ENCODE data around the gene KIF26B.
A peak's percentile ranks its signal among the peaks of the same experiment; 100 is the strongest.

GRCh38 chr1:245493029-245493428 lies 338.2 kb downstream of the KIF26B start:
- TF ChIP-seq CTCF (IDR thresholded peaks at IDR 0.05) (peak; percentile 38; the same call in 1 of the 2 replicates), IRF1 (CRISPR knock-in tag; IDR thresholded peaks at IDR 0.05) (no peak), ZNF219 (CRISPR knock-in tag; IDR thresholded peaks at IDR 0.05; ENCODE audit: borderline replicate concordance) (no peak), PRDM15 (CRISPR knock-in tag; IDR thresholded peaks at IDR 0.05) (no peak)
